OCI-LY3 (cell line): ENCODE data around the gene MEPCE.

Experiments
- CTCF ChIP-seq: fragments of 200-600, 300-600 bp; sonication (generic); IDR thresholded peaks from 2 replicates; pipeline ENCODE4 v1.5.1; 2014; ENCODE audit warnings: antibody characterized with exemption, low read length, low read depth
- EZH2phosphoT487 ChIP-seq: fragments of 200-600 bp; shearing (Covaris generic); IDR thresholded peaks from 2 replicates; pipeline ENCODE4 v1.6.1; 2018; ENCODE audit warnings: antibody characterized with exemption, mixed run types, low read depth

GRCh38 chr7:100443096-100443840, 13.6 kb downstream of the MEPCE start:
- TF ChIP-seq CTCF (no peak), EZH2phosphoT487 (no peak)
